OCI-LY1 (cell line): ENCODE results near the gene COLEC12.

Experiments
- CTCF ChIP-seq: fragments of 200-600 bp; sonication (generic), shearing (Covaris generic); IDR thresholded peaks from 2 replicates; pipeline ENCODE4 v1.5.1; 2017; ENCODE audit warnings: mild to moderate bottlenecking, antibody characterized with exemption, low read length, moderate library complexity, mixed read lengths
- EZH2 ChIP-seq: fragments of 200-600 bp; sonication (generic), shearing (Covaris generic); IDR thresholded peaks from 2 replicates; pipeline ENCODE4 v1.8.0; 2017; ENCODE audit warnings: borderline replicate concordance, mixed run types, mild to moderate bottlenecking, antibody characterized with exemption, low read length, moderate library complexity, mixed read lengths

DNA sequence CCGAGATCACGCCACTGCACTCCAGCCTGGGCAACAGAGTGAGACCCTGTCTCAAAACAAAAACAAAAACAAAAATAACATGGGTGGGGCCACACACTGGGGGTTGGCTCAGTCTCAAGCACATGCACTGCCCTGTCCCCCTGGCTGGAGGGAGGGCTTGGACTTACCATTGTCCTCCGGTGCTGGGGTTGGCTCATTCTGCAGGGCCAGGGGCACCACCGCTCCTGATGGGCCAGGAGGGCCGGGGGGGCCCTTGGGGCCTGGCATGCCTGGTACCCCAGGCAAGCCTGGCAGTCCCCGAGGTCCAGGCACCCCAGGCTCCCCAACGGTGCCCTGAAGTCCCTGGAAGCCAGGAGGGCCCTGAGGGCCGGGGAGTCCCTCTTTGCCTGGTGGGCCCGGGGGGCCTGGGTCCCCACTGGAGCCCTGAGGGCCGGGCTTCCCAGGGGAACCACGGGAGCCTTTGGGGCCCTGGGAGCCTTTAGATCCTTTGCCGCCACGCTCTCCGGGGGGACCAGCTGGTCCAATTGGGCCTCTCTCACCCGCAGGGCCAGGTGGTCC, 165.8 kb downstream of the COLEC12 start:
- TF ChIP-seq CTCF = no peak
- no peak for TF ChIP-seq EZH2
